OCI-M1 (cell line): ENCODE measurements around the gene CTSA.

Experiments
- DNase-seq: peaks from one replicate; lab custom pipeline; 2025; lab: John Stamatoyannopoulos, UW

Gene CTSA

GRCh38 chr20:45938727-45939438 is 47.7 kb downstream of the CTSA start:
- DNase-seq = no peak

- no peak for DNase-seq
Measured at GRCh38 chr20:45940053-45940452, 48.9 kb downstream of the CTSA start.

GRCh38 chr20:45940469-45940868 is 49.3 kb downstream of the CTSA start:
- no peak for DNase-seq

GRCh38 chr20:45943613-45944012 is 52.5 kb downstream of the CTSA start:
- no peak for DNase-seq

- peak; percentile 40 for DNase-seq
Measured at GRCh38 chr20:45944151-45944964, 53.2 kb downstream of the CTSA start.

GRCh38 chr20:45944965-45945677 is 54.0 kb downstream of the CTSA start:
- no peak for DNase-seq

- DNase-seq = no peak
Measured at GRCh38 chr20:45945678-45946148, 54.6 kb downstream of the CTSA start.

- DNase-seq = peak; percentile 85
Measured at GRCh38 chr20:45946149-45946970, 55.2 kb downstream of the CTSA start.

- no peak for DNase-seq
Measured at GRCh38 chr20:45947110-45947866, 56.2 kb downstream of the CTSA start.

- no peak for DNase-seq
Measured at GRCh38 chr20:45948261-45948733, 57.2 kb downstream of the CTSA start.
